Keratinocyte (primary cell): Measurements from ENCODE around the gene MID1. TPM values are rescaled to one million over a fixed set of nuclear protein-coding genes. Genes with fewer than 3 reads are reported as not detected.

Source experiments
- DNase-seq: peaks from one replicate; pipeline ENCODE4 v3.0.0-alpha.2; 2011; ENCODE audit warnings: low read depth, missing footprints, low spot score
- FAIRE-seq: peaks from 2 replicates; lab custom pipeline; 2011; peaks lifted over from hg19 to GRCh38; lab: Jason Lieb, UNC
- H2AFZ ChIP-seq: 2 replicates; pipeline ENCODE4 v1.6.0; 2012; ENCODE audit warnings: low read length, control low read depth, inconsistent platforms; ENCODE audit not compliant: control insufficient read depth
- H3K27ac ChIP-seq: 2 replicates; pipeline ENCODE4 v1.5.1; 2011; ENCODE audit warnings: low read length; ENCODE audit not compliant: control insufficient read depth, insufficient read depth
- H3K27me3 ChIP-seq: 3 replicates; pipeline ENCODE4 v1.6.0; 2011; ENCODE audit warnings: low read length; ENCODE audit not compliant: control insufficient read depth, insufficient read depth; ENCODE audit errors: extremely low read depth
- H3K36me3 ChIP-seq, 2 experiments: 2 replicates in 1 of 2; 3 replicates in 1 of 2; pipeline ENCODE4 v1.5.1; 2011; ENCODE audit warnings: low read length in 2 of 2, mild to moderate bottlenecking in 1 of 2; ENCODE audit not compliant: control insufficient read depth in 2 of 2, insufficient read depth in 2 of 2; ENCODE audit errors: extremely low read depth in 1 of 2
- H3K4me1 ChIP-seq: 3 replicates; pipeline ENCODE4 v1.5.1; 2011; ENCODE audit warnings: low read length; ENCODE audit not compliant: control insufficient read depth, insufficient read depth; ENCODE audit errors: extremely low read depth
- H3K4me2 ChIP-seq: 3 replicates; pipeline ENCODE4 v1.6.0; 2011; ENCODE audit warnings: low read depth, low read length; ENCODE audit not compliant: control insufficient read depth, insufficient read depth; ENCODE audit errors: extremely low read depth
- H3K4me3 ChIP-seq, 3 experiments: fragments of 200-600 bp in 1 of 3; sonication (generic) in 1 of 3; 2 replicates in 2 of 3; 3 replicates in 1 of 3; pipeline ENCODE4 v1.5.1; 2011 to 2016; ENCODE audit warnings: low read length in 3 of 3, mild to moderate bottlenecking in 3 of 3, control low read depth in 2 of 3, inconsistent platforms in 1 of 3, low read depth in 1 of 3, mixed read lengths in 1 of 3, mixed run types in 1 of 3, moderate library complexity in 1 of 3; ENCODE audit not compliant: control insufficient read depth in 2 of 3, insufficient read depth in 2 of 3; ENCODE audit errors: extremely low read depth in 1 of 3
- H3K79me2 ChIP-seq: 2 replicates; pipeline ENCODE4 v1.6.0; 2012; ENCODE audit warnings: low read length; ENCODE audit not compliant: control insufficient read depth, insufficient read depth
- H3K9ac ChIP-seq: 3 replicates; pipeline ENCODE4 v1.6.0; 2011; ENCODE audit warnings: low read length; ENCODE audit not compliant: control insufficient read depth, insufficient read depth; ENCODE audit errors: extremely low read depth
- H3K9me1 ChIP-seq: 3 replicates; pipeline ENCODE4 v1.6.0; 2011; ENCODE audit warnings: low read length; ENCODE audit not compliant: control insufficient read depth, insufficient read depth; ENCODE audit errors: extremely low read depth
- H3K9me3 ChIP-seq: 2 replicates; pipeline ENCODE4 v1.5.1; 2012; ENCODE audit warnings: low read depth, low read length; ENCODE audit not compliant: control insufficient read depth
- H4K20me1 ChIP-seq: 3 replicates; pipeline ENCODE4 v1.6.0; 2011; ENCODE audit warnings: low read length; ENCODE audit not compliant: control insufficient read depth, insufficient read depth; ENCODE audit errors: extremely low read depth
- CTCF ChIP-seq, 3 experiments: IDR thresholded peaks in 1 of 3; conservative IDR thresholded peaks in 1 of 3; optimal IDR thresholded peaks in 1 of 3; 2 replicates in 2 of 3; 3 replicates in 1 of 3; pipeline versions ENCODE3 to v1.5.1; 2011; ENCODE audit warnings: low read length in 3 of 3, mild to moderate bottlenecking in 3 of 3, moderate library complexity in 2 of 3, control low read depth in 1 of 3, inconsistent platforms in 1 of 3; ENCODE audit not compliant: insufficient read depth in 2 of 3; ENCODE audit errors: extremely low read depth in 1 of 3
- EZH2 ChIP-seq: IDR thresholded peaks from one replicate; pipeline ENCODE4 v1.6.1; 2012; ENCODE audit warnings: inconsistent platforms, mild to moderate bottlenecking, low read length, moderate library complexity
- dilution Hi-C: fragments of 300-500 bp; cut with MboI; formaldehyde crosslinking; loops from one replicate; pipeline ENCODE4 v1.7.0; 2020; ENCODE audit warnings: low sequenced_read_pairs; ENCODE audit not compliant: extremely low pct_ligation_motif_present
- polyA plus RNA-seq, 5 experiments: library from polyadenylated mRNA; depleted of rRNA in 3 of 5; stranded (reverse) in 3 of 5; stranded (forward) in 1 of 5; unstranded in 1 of 5; fragments of >200 nt; gene quantifications; 1 replicate in 1 of 5; 2 replicates in 3 of 5; 3 replicates in 1 of 5; pipeline versions ENCODE4 v1.2.1 to v1.2.3, GENCODE V29; 2011 to 2012; ENCODE audit warnings: missing spikeins in 2 of 5, low read depth in 1 of 5, low replicate concordance in 1 of 5

Gene MID1
- polyA plus RNA-seq, 1 donor (not counting 4 experiments of a cell fraction or from before 2014, with no cell fraction given), result 9.2 TPM

- no peak overlapping the region for H3K4me3 ChIP-seq
- no peak overlapping the region for H3K9ac ChIP-seq
- no peaks in the 10 kb centered on the region for H3K27me3 ChIP-seq
- no peaks in the 10 kb centered on the region for H3K79me2 ChIP-seq
- FAIRE-seq (no peak), DNase-seq (no peak)
- no peak overlapping the region for H3K27ac ChIP-seq
- dilution Hi-C loops, result no loop called here
- no peak overlapping the region for H3K4me2 ChIP-seq
- no peaks in the 10 kb centered on the region for H3K4me1 ChIP-seq
- no peaks in the 10 kb centered on the region for H3K9me3 ChIP-seq
- no peaks in the 10 kb centered on the region for H3K9me1 ChIP-seq
- H3K36me3 ChIP-seq, result no peaks in the 10 kb centered on the region
- no peak overlapping the region for H2AFZ ChIP-seq
- no peaks in the 10 kb centered on the region for H4K20me1 ChIP-seq
- no peak for TF ChIP-seq CTCF (optimal IDR thresholded peaks at IDR 0.05 in 1 of 3, IDR thresholded peaks at IDR 0.05 in 1 of 3, conservative IDR thresholded peaks at IDR 0.05 in 1 of 3; ENCODE audit: extremely low read depth in 1 of 3, insufficient read depth in 2 of 3, low read length in 3 of 3)
Observed at GRCh38 chrX:10538831-10539230, 81.6 kb downstream of the MID1 start.

- no peak for DNase-seq
- no peak for TF ChIP-seq CTCF (optimal IDR thresholded peaks at IDR 0.05 in 1 of 3, IDR thresholded peaks at IDR 0.05 in 1 of 3, conservative IDR thresholded peaks at IDR 0.05 in 1 of 3; ENCODE audit: extremely low read depth in 1 of 3, insufficient read depth in 2 of 3, low read length in 3 of 3)
- no peak for TF ChIP-seq EZH2
- H3K4me2 ChIP-seq, result no peak overlapping the region
- H2AFZ ChIP-seq, result no peak overlapping the region
- dilution Hi-C loops, result no loop called here
- no peak overlapping the region for H3K9ac ChIP-seq
- H3K36me3 ChIP-seq, result no peaks in the 10 kb centered on the region
- no peak overlapping the region for H3K4me3 ChIP-seq
- no peaks in the 10 kb centered on the region for H3K9me3 ChIP-seq
- no peaks in the 10 kb centered on the region for H3K79me2 ChIP-seq
- FAIRE-seq, result no peak
- no peaks in the 10 kb centered on the region for H3K4me1 ChIP-seq
- no peaks in the 10 kb centered on the region for H3K27me3 ChIP-seq
- no peaks in the 10 kb centered on the region for H4K20me1 ChIP-seq
- H3K9me1 ChIP-seq, result no peaks in the 10 kb centered on the region
- no peak overlapping the region for H3K27ac ChIP-seq
Observed at GRCh38 chrX:10537308-10537707, 83.1 kb downstream of the MID1 start.
